H9 (cell line): ENCODE results near the gene CLEC3B. TPM values are rescaled to one million over a fixed set of nuclear protein-coding genes. Genes with fewer than 3 reads are reported as not detected.

Experiments
- DNase-seq: peaks from one replicate; pipeline ENCODE4 v3.0.0-alpha.2; 2017
- H2AFZ ChIP-seq: one replicate; pipeline ENCODE4 v1.6.1; 2013; ENCODE audit warnings: mild to moderate bottlenecking, low read length, control low read depth, moderate library complexity
- H2AK5ac ChIP-seq: 2 replicates; pipeline ENCODE4 v1.6.1; 2013; ENCODE audit warnings: low read length, control low read depth, mixed read lengths; ENCODE audit not compliant: insufficient read length
- H2BK120ac ChIP-seq: one replicate; pipeline ENCODE4 v1.6.1; 2013; ENCODE audit warnings: low read depth, mild to moderate bottlenecking, low read length, control low read depth, inconsistent platforms; ENCODE audit not compliant: poor library complexity, severe bottlenecking
- H2BK12ac ChIP-seq: 2 replicates; pipeline ENCODE4 v1.6.1; 2013; ENCODE audit warnings: low read length, control low read depth, mixed read lengths, low read depth; ENCODE audit not compliant: insufficient read length
- H2BK15ac ChIP-seq: 2 replicates; pipeline ENCODE4 v1.6.1; 2013; ENCODE audit warnings: low read depth, low read length, control low read depth
- H2BK20ac ChIP-seq: one replicate; pipeline ENCODE4 v1.6.1; 2013; ENCODE audit warnings: low read depth, mild to moderate bottlenecking, low read length, control low read depth, inconsistent platforms; ENCODE audit not compliant: poor library complexity, severe bottlenecking
- H2BK5ac ChIP-seq: 2 replicates; pipeline ENCODE4 v1.6.1; 2013; ENCODE audit warnings: low read length, control low read depth, mixed read lengths; ENCODE audit not compliant: insufficient read length
- H3K14ac ChIP-seq: 2 replicates; pipeline ENCODE4 v1.6.1; 2013; ENCODE audit warnings: low read length, control low read depth; ENCODE audit not compliant: insufficient read depth
- H3K18ac ChIP-seq: 2 replicates; pipeline ENCODE4 v1.6.1; 2013; ENCODE audit warnings: low read depth, mild to moderate bottlenecking, mixed read lengths, low read length, control low read depth; ENCODE audit not compliant: insufficient read length
- H3K23ac ChIP-seq: 2 replicates; pipeline ENCODE4 v1.6.1; 2013; ENCODE audit warnings: low read length, control low read depth, mixed read lengths, low read depth; ENCODE audit not compliant: insufficient read length
- H3K23me2 ChIP-seq: 2 replicates; pipeline ENCODE4 v1.6.1; 2013; ENCODE audit warnings: low read depth, mild to moderate bottlenecking, mixed read lengths, low read length, control low read depth; ENCODE audit not compliant: insufficient read length, poor library complexity, severe bottlenecking
- H3K27ac ChIP-seq: 2 replicates; pipeline ENCODE4 v1.5.1; 2013; ENCODE audit warnings: low read length, control low read depth, mixed read lengths, low read depth; ENCODE audit not compliant: insufficient read length
- H3K27me3 ChIP-seq: 2 replicates; pipeline ENCODE4 v1.6.1; 2013; ENCODE audit warnings: low read length, control low read depth, inconsistent platforms; ENCODE audit not compliant: insufficient read depth
- H3K4ac ChIP-seq: 2 replicates; pipeline ENCODE4 v1.6.1; 2013; ENCODE audit warnings: low read depth, mild to moderate bottlenecking, control low read depth, inconsistent platforms, low read length, moderate library complexity
- H3K4me1 ChIP-seq: 2 replicates; pipeline ENCODE4 v1.6.1; 2013; ENCODE audit warnings: low read length, control low read depth, inconsistent platforms; ENCODE audit not compliant: insufficient read depth
- H3K4me2 ChIP-seq: 2 replicates; pipeline ENCODE4 v1.6.1; 2013; ENCODE audit warnings: low read length, control low read depth, mixed read lengths; ENCODE audit not compliant: insufficient read length, insufficient read depth
- H3K56ac ChIP-seq: 2 replicates; pipeline ENCODE4 v1.6.1; 2013; ENCODE audit warnings: low read depth, mild to moderate bottlenecking, mixed read lengths, low read length, control low read depth; ENCODE audit not compliant: insufficient read length
- H3K79me1 ChIP-seq: 2 replicates; pipeline ENCODE4 v1.6.1; 2013; ENCODE audit warnings: low read depth, mild to moderate bottlenecking, moderate library complexity, low read length, control low read depth, inconsistent platforms; ENCODE audit not compliant: insufficient read depth, poor library complexity, severe bottlenecking
- H3K79me2 ChIP-seq: 2 replicates; pipeline ENCODE4 v1.6.1; 2013; ENCODE audit warnings: low read length, control low read depth, inconsistent platforms; ENCODE audit not compliant: insufficient read depth
- H3K9ac ChIP-seq: 2 replicates; pipeline ENCODE4 v1.6.1; 2013; ENCODE audit warnings: low read length, control low read depth, mixed read lengths; ENCODE audit not compliant: insufficient read length; ENCODE audit errors: extremely low read depth
- H3K9me3 ChIP-seq: one replicate; pipeline ENCODE4 v1.6.1; 2013; ENCODE audit warnings: low read depth, low read length, inconsistent platforms; ENCODE audit not compliant: control insufficient read depth
- H3T11ph ChIP-seq: one replicate; pipeline ENCODE4 v1.6.1; 2013; ENCODE audit warnings: mild to moderate bottlenecking, low read length, control low read depth, inconsistent platforms
- H4K20me1 ChIP-seq: one replicate; pipeline ENCODE4 v1.6.1; 2013; ENCODE audit not compliant: control insufficient read depth, insufficient read length, insufficient read depth
- H4K5ac ChIP-seq: 2 replicates; pipeline ENCODE4 v1.6.1; 2013; ENCODE audit warnings: low read depth, mild to moderate bottlenecking, mixed read lengths, low read length, control low read depth; ENCODE audit not compliant: insufficient read length
- H4K8ac ChIP-seq: replicated peaks from 2 replicates; pipeline ENCODE4 v1.6.1; 2013; ENCODE audit warnings: low read length, control low read depth, mixed read lengths, low read depth; ENCODE audit not compliant: insufficient read length
- H4K91ac ChIP-seq: 2 replicates; pipeline ENCODE4 v1.6.1; 2013; ENCODE audit warnings: low read depth, mild to moderate bottlenecking, moderate library complexity, mixed read lengths, low read length, control low read depth; ENCODE audit not compliant: insufficient read length
- H3K27ac Mint-ChIP-seq, 3 experiments: 2 replicates in 2 of 3; 3 replicates in 1 of 3; pipeline ENCODE4 v1.8.0; 2020 to 2021; ENCODE audit warnings: mixed read lengths in 3 of 3, mild to moderate bottlenecking in 1 of 3, moderate library complexity in 1 of 3
- H3K27me3 Mint-ChIP-seq: 2 replicates; pipeline ENCODE4 v1.8.0; 2021; ENCODE audit warnings: low read depth, mild to moderate bottlenecking, moderate library complexity, mixed read lengths
- H3K36me3 Mint-ChIP-seq, 3 experiments: 2 replicates in 2 of 3; 3 replicates in 1 of 3; pipeline ENCODE4 v1.8.0; 2020 to 2021; ENCODE audit warnings: low read depth in 3 of 3, mixed read lengths in 3 of 3; ENCODE audit not compliant: insufficient read depth in 1 of 3
- H3K4me1 Mint-ChIP-seq, 2 experiments: 2 replicates each; pipeline ENCODE4 v1.8.0; 2020; ENCODE audit warnings: mixed read lengths in 2 of 2
- H3K4me3 Mint-ChIP-seq, 2 experiments: 2 replicates in 1 of 2; 3 replicates in 1 of 2; pipeline ENCODE4 v1.8.0; 2020 to 2021; ENCODE audit warnings: mild to moderate bottlenecking in 2 of 2, mixed read lengths in 2 of 2, moderate library complexity in 1 of 2
- H3K9me3 Mint-ChIP-seq, 2 experiments: 2 replicates in 1 of 2; 3 replicates in 1 of 2; pipeline ENCODE4 v1.8.0; 2020; ENCODE audit warnings: mild to moderate bottlenecking in 2 of 2, mixed read lengths in 2 of 2, moderate library complexity in 1 of 2
- CTCF ChIP-seq: fragments of 200-600 bp; sonication (generic); conservative IDR thresholded peaks from 3 replicates; pipeline ENCODE4 v1.8.0; 2021; ENCODE audit warnings: antibody characterized with exemption, mild to moderate bottlenecking
- WGBS: extraction: QIAGEN DNeasy Blood & Tissue Kit; methylation state at CpG from one replicate; pipeline ENCODE4 v1.1.7; 2013; ENCODE audit warnings: missing lambda C conversion rate, low lambda C conversion rate, mixed read lengths; ENCODE audit not compliant: insufficient read length; ENCODE audit errors: extremely low coverage; 5-methylcytosine and 5-hydroxymethylcytosine counted together
- total RNA-seq: library from RNA; stranded (reverse); gene quantifications from 2 replicates; pipeline ENCODE4 v1.2.1, GENCODE V29; 2021

Gene CLEC3B
- total RNA-seq, 1 experiment from 2014 or later = not detected

- Histone ChIP-seq H2BK20ac (no peak overlapping the region), H3K27ac (no peak overlapping the region), H2BK5ac (no peak overlapping the region), H2BK15ac (no peak overlapping the region), H3K56ac (no peak overlapping the region), H3K4ac (no peak overlapping the region), H2AFZ (no peak overlapping the region), H3K27me3 (no peaks in the 10 kb centered on the region), H3K14ac (no peak overlapping the region), H3K23me2 (no peaks in the 10 kb centered on the region), H3K79me2 (no peaks in the 10 kb centered on the region), H3K79me1 (no peaks in the 10 kb centered on the region), H3T11ph (no peak overlapping the region), H4K8ac (no peak overlapping the region), H2BK12ac (no peak overlapping the region), H3K23ac (no peak overlapping the region), H3K18ac (no peak overlapping the region), H4K91ac (no peak overlapping the region), H3K9ac (no peak overlapping the region), H4K5ac (no peak overlapping the region), H2AK5ac (no peak overlapping the region), H4K20me1 (no peaks in the 10 kb centered on the region), H3K4me2 (no peak overlapping the region), H2BK120ac (no peak overlapping the region), H3K4me1 (no peaks in the 10 kb centered on the region), H3K9me3 (no peaks in the 10 kb centered on the region)
- no peak for TF ChIP-seq CTCF
- 0 out of 7 replicates have a peak, but pooled peaks cover 0 to 1% (median 0%) of the 10 kb centered on the region in 3 experiments for H3K36me3 Mint-ChIP-seq
- H3K4me1 Mint-ChIP-seq = no peaks in the 10 kb centered on the region
- no peak overlapping the region; a peak in 1 of 5 replicates for H3K4me3 Mint-ChIP-seq
- no peak for DNase-seq
- no peaks in the 10 kb centered on the region for H3K9me3 Mint-ChIP-seq
- WGBS = no CpG with 5 or more reads among the region's 3 CpGs
- H3K27me3 Mint-ChIP-seq = peaks cover 15% of the 10 kb centered on the region
- H3K27ac Mint-ChIP-seq = no peak overlapping the region
Measured at GRCh38 chr3:45023675-45024074, 2.4 kb upstream of the CLEC3B start.
